Endothelial cell (in vitro differentiated cells): ENCODE data around the gene COL4A3. TPM values are rescaled to one million over a fixed set of nuclear protein-coding genes. Genes with fewer than 3 reads are reported as not detected.

ENCODE experiments used
- DNase-seq: peaks from one replicate; pipeline ENCODE4 v3.0.0; 2021; ENCODE audit warnings: low spot score
- H3K27ac Mint-ChIP-seq: one replicate; pipeline ENCODE4 v1.8.0; 2021; ENCODE audit warnings: mixed read lengths, inconsistent platforms; ENCODE audit not compliant: unreplicated experiment
- H3K27me3 Mint-ChIP-seq: one replicate; pipeline ENCODE4 v1.8.0; 2021; ENCODE audit warnings: mild to moderate bottlenecking, moderate library complexity, mixed read lengths, inconsistent platforms; ENCODE audit not compliant: unreplicated experiment
- H3K36me3 Mint-ChIP-seq: one replicate; pipeline ENCODE4 v1.8.0; 2021; ENCODE audit warnings: mild to moderate bottlenecking, low read depth, mixed read lengths, inconsistent platforms; ENCODE audit not compliant: unreplicated experiment
- H3K4me1 Mint-ChIP-seq: one replicate; pipeline ENCODE4 v1.8.0; 2021; ENCODE audit warnings: mild to moderate bottlenecking, mixed read lengths, inconsistent platforms; ENCODE audit not compliant: unreplicated experiment
- H3K4me3 Mint-ChIP-seq: one replicate; pipeline ENCODE4 v1.8.0; 2021; ENCODE audit warnings: mild to moderate bottlenecking, mixed read lengths, inconsistent platforms; ENCODE audit not compliant: unreplicated experiment
- H3K9me3 Mint-ChIP-seq: one replicate; pipeline ENCODE4 v1.8.0; 2021; ENCODE audit warnings: mixed read lengths, inconsistent platforms; ENCODE audit not compliant: unreplicated experiment
- CTCF ChIP-seq: fragments of 200-600 bp; sonication (generic); IDR thresholded peaks from one replicate; pipeline ENCODE4 v1.5.0; 2021; ENCODE audit warnings: antibody characterized with exemption; ENCODE audit not compliant: unreplicated experiment
- total RNA-seq: library from RNA; stranded (reverse); fragmentation: NEBNext Ultra II Directional; extraction: Animal tissue kit (Norgen Biotek cat#: 25700); gene quantifications from one replicate; pipeline ENCODE4 v1.2.1, GENCODE V29; 2021; ENCODE audit not compliant: unreplicated experiment

Gene COL4A3
- total RNA-seq, 1 donor from 2014 or later: not detected

GRCh38 chr2:227324995-227325838 is 160.8 kb downstream of the COL4A3 start, which contains the start of gene MFF:
Gene MFF (plus strand): TSS chr2:227325251. CDS start chr2:227330666, 5,415 bp downstream.
- H3K27me3 Mint-ChIP-seq: peaks cover 7% of the 10 kb centered on the region
- peak within 1 kb of the TSS; percentile 91 for H3K27ac Mint-ChIP-seq
- H3K4me3 Mint-ChIP-seq: peak within 1 kb of the TSS; percentile 93
- peak; percentile 89 for DNase-seq
- H3K4me1 Mint-ChIP-seq: peaks cover 18% of the 10 kb centered on the region
- H3K36me3 Mint-ChIP-seq: peaks cover 13% of the 10 kb centered on the region
- H3K9me3 Mint-ChIP-seq: peaks cover 7% of the 10 kb centered on the region
- no peak for TF ChIP-seq CTCF

- DNase-seq: peak; percentile 52
- no peak for TF ChIP-seq CTCF
These were observed 161.4 kb downstream of the COL4A3 start for GRCh38 chr2:227325839-227326195.

GRCh38 chr2:227326783-227327182 is 162.4 kb downstream of the COL4A3 start:
- Mint-ChIP-seq H3K4me3 (no peak overlapping the region), H3K27ac (peak overlapping the region; percentile 82), H3K4me1 (peaks cover 18% of the 10 kb centered on the region), H3K36me3 (peaks cover 15% of the 10 kb centered on the region), H3K9me3 (peaks cover 7% of the 10 kb centered on the region), H3K27me3 (peaks cover 7% of the 10 kb centered on the region)
- TF ChIP-seq CTCF: no peak
- no peak for DNase-seq

More at GRCh38 chr2:227325839-227326195, 161.4 kb downstream of the COL4A3 start:
- Mint-ChIP-seq H3K27me3 (peaks cover 7% of the 10 kb centered on the region), H3K27ac (peak overlapping the region; percentile 91), H3K9me3 (peaks cover 7% of the 10 kb centered on the region), H3K36me3 (peaks cover 16% of the 10 kb centered on the region), H3K4me3 (peak overlapping the region; percentile 93), H3K4me1 (peaks cover 18% of the 10 kb centered on the region)

- Mint-ChIP-seq H3K36me3 (peaks cover 10% of the 10 kb centered on the region), H3K27ac (no peak overlapping the region), H3K4me1 (no peaks in the 10 kb centered on the region), H3K4me3 (no peak overlapping the region), H3K27me3 (no peaks in the 10 kb centered on the region), H3K9me3 (no peaks in the 10 kb centered on the region)
- no peak for TF ChIP-seq CTCF
- DNase-seq: no peak
These were observed 171.3 kb downstream of the COL4A3 start for GRCh38 chr2:227335713-227336112.

- H3K4me3 Mint-ChIP-seq: no peak overlapping the region
- no peak overlapping the region for H3K27ac Mint-ChIP-seq
- H3K27me3 Mint-ChIP-seq: no peaks in the 10 kb centered on the region
- no peaks in the 10 kb centered on the region for H3K4me1 Mint-ChIP-seq
- no peak for DNase-seq
- no peaks in the 10 kb centered on the region for H3K9me3 Mint-ChIP-seq
- H3K36me3 Mint-ChIP-seq: peaks cover 10% of the 10 kb centered on the region
- TF ChIP-seq CTCF: no peak
These were observed 173.0 kb downstream of the COL4A3 start for GRCh38 chr2:227337442-227337841.
